ENCODE results near the gene TFB2M.
"Not testable (repeated sequence)": the region's sequence is repeated elsewhere in the genome, so short reads cannot be mapped to it uniquely, and the experiment has no call there.

TFB2M gene

DNA sequence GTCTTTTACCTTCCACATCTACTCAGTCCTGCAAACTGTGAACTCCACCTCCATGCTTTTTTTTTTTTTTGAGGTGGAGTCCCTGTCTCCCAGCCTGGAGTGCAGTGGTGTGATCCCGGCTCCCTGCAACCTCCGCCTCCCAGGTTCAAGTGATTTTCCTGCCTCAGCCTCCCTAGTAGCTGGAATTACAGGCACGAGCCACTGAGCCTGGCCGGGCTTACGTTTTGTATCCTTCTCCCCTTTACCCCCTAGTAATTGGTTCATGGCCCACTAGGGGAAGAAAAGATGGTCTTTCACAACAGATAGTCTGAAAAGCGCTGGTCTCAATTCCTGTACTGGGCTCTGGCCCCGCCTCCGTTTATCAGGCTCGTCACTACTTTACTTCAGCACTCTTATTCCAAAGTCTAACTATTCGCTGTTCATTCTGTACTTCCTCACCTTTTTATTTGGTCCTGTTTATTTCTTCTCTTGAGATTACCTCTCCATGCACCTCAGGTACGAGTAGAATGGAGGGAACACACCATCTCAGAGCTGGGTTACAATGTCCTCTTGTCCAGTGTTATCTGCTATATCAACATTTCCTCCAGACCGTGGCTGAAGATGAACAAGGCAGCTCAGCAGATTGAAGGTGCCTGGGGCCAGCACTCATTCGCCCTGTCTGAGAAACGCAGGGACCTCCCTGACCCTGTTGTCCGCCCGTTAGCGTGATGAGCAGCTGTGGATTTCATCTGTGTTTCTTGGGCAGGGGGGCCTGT is 16.4 kb upstream of the TFB2M start:
- no peak for DNase-seq

DNA sequence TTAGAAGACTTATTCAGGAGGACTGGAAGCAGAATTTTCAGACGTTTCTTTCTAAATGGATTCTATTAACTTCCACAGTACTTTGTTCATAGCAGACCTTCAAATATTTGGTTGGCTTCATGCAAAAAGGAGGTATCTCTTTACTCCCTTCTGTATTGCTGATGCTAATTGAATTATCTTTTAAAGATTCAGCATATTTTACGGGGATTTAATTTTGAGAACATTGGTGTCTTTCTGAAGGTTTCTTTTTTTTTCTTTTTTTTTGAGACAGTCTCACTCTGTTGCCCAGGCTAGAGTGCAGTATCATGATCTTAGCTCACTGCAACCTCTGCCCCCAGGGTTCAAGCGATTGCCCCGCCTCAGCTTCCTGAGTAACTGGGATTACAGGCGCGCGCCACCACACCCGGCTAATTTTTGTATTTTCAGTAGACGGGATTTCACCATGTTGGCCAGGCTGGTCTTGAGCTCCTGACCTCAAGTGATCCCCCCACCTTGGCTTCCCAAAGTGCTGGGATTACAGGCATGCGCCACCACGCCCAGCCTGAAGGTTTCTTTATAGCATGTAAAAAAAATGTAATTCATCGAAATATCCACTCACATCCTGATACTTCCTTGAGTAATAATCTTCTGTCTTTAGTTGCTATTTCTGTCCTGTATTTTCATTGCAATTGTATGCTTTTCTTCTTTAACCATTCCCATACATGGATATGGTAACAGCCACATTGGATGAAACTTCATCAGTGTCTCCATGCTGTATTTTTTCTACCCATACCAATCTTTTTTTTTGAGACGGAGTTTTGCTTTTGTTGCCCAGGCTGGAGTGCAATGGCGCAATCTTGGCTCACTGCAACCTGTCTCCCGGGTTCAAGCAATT is 14.7 kb upstream of the TFB2M start:
- no peak for DNase-seq

DNA sequence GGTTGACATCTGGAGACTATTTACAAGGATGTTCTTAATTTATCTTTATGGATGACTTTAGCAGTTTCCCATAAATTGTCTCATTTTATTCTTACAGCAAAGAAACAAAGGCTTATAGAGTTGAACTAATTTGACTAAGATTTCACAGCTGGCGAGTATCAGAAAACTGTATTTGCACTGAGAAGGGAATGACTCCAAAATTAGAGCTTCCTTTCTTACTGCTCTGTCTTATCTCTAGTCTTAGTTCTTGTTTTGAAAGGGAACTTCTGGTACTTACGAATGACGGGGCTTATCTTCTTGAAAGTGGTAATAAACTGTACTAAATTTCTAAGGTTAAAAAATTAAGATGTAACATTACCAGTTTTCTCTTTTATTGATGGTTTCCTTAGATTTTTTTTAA is 13.8 kb upstream of the TFB2M start:
- DNase-seq, result no peak

DNA sequence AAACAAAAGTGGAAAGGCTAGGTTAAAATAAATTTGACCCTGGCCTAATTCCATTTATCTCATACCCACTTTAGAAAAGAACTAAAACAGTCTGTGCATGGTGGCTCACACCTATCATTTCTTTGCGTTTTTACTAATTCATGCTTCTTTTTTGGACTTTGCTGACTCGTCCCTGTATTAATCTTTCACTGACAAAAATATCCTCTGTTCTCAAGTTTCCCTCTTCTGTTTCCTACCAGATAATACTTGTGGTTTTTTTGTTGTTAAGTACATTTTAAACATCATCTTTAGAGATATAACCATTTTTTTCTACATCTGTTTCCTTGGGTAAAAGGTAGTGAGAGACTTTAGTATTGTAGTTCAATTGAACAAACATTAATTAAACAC is 11.7 kb upstream of the TFB2M start:
- no peak for DNase-seq

DNA sequence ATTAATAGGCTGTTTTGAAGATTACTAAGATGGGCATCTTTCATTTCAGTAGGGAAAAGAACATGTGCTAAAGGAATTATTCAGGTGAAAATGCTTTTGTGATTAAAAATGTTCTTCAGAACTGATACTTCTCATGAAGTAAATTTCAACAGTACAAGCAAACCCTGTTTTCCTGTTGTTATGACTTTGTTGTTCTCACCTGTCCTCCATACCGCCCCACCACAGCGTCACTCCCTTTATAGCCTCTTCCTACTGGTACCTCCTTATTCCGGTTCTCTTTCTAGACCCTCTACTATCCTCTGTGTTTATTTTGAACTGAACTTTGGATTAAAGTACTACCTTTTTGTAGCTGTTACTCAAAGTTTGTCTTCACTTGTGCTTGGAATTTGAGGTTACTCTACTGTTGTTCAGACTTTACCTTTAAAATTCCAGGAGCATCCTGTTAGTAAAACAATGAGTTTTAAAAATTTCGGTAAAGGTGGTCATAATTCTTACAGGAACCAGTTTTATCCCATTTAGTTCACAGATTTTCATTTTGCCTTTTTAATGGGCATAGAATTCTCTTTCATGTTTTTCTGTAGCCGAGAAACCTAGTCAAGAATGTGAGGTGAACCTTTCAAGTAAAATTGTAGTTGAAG is 11.1 kb upstream of the TFB2M start:
- no peak for DNase-seq

DNA sequence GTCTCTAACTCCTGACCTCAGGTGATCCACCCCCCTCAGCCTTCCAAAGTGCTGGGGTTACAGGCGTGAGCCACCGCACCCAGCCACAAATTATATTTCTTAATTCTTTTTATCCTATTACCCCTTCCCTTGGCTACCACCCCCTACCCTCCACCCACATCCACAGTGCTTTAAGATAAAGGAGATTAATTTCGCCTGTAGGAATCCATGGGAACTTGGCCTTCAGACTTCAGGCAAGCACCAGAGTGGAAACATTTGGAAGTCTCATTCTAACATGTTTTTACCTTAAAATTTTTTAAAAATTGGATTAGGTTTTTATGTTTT is 10.6 kb upstream of the TFB2M start:
- no peak for DNase-seq

DNA sequence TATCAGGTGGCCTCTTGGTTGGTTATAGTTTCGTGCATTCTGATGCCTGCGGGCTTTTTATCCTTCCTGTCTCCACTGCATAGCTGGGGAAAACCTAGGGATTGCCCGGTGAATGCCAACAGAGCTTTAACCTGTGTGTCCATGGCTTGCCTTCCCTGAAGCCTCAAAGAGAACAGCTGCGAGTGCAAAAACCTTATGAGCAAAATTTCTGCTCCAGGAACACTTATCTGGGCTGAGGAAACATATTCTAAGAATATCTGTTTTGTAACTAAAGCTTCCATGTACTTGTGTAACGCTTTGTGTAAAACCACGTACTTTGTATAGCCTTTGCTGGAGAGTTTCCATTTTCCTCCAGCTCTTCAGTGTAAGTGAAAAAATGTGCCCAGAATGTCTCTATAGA is 7.4 kb upstream of the TFB2M start:
- DNase-seq, result no peak

DNA sequence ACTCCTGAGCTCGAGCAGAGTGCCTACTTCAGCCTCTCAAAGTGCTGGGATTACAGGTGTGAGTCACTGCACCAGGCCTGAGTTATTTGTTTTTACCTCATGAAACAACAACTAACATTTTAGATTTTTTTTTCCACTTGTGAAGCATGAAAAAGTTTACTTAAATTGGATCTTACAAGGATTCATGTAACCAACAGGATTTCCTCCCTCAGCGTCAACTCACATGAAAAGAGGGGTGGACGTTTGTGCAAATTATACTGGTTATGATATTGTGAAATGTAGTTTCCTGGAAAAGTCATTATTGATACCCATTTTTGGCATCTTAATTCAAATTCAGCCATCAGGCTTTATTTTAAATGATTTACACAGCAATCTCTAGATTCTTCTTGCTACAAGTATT is 6.7 kb upstream of the TFB2M start:
- DNase-seq, result no peak

DNA sequence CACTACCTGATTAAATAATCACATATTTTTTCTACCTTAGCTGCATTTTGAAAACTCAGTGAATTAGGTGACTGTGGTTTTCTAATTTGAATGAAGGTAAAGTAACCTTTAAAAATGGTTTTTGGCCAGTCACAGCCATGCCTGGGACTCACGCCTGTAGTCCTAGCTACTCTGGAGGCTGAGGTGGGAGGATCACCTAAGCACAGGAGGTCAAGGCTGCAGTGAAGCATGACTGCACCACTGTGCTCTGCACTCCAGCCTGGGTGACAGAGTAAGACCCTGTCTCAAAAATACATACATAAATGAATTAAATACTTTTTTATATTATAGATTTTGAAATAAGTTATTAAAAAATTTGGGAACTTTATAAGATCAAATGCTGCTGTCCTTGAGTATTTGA is 5.9 kb upstream of the TFB2M start:
- DNase-seq, result no peak

DNA sequence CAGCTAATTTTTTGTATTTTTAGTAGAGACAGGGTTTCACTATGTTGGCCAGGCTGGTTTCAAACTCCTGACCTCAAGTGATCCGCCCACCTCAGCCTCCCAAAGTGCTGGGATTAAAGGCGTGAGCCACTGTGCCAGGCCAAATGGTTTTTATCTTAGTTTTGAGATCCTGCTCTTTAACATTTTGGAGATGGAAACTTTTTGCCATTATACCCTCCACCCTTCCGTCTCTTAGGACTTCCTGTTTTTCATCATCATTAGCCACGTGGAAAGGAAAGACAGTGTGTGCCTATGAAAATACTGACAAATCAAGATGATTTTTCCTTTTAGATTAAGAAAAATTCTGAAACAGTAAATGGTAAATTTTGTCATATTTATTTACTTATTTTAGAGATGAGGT is 5.2 kb upstream of the TFB2M start:
- DNase-seq, result not testable (repeated sequence)

DNA sequence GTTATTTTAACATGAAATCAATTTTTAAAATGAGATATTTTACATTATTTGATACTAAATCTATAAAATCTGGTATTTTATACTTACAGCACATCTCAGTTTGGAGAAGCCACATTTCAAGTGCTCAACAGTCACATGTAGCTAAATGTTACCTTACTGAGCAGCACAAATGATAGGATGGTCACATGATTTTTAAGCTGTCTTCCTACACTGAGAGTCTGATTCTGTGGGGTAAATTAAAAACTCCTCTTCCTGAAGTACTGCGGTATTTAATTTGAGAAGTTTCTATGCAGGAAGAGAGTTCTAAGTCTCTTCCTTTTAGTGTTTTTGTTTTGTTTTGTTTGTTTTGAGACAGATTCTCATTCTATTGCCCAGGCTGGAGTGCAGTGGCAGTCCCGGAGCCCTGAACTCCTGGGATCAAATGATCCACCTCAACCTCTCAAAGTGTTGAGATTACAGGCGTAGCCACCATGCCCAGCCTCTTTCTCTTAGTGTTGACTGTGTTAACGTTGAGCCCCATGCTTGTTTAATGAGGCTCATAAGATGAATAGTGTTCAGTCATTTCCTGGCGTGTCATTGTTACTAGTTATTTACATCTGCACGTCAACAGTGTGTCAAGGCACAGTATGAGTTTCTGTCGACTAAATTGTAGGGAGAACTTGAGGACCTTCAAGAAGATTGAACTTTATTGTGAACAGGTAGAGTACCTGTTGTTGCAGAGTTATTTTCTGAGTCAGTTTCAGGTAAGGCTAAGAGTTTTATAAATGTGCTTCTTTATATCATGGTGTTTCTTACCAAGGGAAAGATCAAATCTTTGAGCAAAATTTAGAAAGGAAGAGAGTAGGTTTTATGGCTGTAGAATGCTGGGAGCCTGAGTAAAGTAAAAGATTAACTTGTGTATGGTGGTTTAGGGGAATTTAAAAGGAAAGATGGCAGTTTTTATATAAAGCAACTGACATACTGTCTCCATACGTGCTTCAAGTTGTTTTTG is 3.5 kb upstream of the TFB2M start:
- no peak for DNase-seq

DNA sequence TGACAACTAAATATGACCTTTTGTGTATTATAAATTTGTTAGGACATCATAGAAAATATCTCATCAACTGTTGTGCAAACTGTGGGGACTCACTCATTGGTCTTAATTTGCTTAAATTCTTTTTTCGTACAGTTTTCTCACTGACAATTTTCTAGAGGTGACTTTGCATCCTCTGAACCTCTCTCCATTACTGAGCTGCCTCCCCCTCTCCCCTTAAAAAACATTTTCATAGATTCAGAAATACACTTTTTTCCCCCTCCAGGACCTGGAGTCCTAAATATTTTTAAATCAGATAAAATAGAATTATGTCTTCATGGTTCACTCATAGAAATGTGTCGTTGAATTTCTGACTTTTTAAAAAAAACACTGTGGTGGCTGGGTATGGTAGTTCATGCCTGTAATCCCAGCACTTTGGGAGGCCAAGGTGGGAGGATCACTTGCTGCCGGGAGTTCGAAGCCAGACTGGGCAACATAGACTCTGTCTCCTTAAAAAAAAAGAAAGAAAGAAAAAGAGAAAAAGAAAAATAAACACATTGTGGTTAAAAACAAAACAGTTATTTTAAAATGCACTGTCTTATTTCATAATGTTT is 1.7 kb upstream of the TFB2M start:
- no peak for DNase-seq

DNA sequence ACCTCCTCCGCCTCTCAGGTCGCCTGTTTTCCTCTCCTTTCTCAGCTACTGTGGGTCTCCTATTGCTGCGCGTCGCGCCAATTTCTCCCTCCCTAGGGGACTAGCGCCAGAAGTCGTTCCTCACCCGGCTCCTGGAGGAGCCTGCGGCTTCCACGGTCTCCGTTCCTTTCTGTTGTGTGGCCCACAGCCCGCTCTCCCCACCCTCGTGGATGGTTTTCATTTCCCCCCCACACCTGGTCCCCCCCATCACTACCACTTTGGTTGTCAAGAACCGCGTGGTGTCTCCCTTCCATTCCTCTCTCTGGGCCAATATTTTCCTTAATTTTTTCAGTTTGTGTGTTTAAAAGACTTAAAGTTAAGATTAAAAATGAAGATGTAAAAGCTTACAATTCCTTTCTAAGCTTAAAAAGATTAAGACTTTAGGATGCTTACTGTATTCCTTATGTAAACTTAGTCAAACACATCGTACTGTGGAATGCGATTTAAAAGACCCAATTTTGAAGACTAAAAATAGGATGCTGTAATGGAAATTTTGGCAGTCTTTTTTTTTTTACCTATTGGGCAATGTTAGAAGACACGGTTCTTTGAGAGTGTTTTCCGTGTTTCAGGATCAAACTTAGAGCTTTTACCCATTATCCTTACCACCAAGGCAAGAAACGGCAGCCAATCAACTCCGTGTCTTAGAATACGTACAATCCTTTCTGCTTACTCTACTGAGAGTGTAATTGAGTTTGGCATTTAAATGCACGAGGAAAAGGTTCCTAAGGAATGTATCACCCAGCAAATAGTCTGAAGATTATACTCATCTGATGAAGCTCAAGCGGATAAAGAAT is 968 bp upstream of the TFB2M start:
- no peak for DNase-seq

DNA sequence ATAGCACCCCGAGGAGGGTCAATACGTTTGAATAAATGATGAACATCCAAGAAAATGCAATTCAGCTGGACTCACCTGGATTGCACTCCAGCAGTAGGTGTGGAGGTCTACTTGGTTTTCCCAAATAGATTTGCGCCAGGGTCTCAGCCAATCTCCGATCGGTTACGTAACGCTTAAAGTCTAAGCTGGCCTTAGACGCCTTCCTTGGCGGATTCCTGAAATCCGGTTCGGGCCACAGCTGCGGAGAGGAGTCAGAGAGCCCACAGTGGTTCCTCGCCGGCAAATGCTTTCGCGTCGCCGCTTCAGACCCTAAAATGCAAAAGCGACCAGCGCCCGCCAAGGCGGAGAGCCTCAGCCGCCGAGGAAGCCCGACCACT is 322 bp downstream of the TFB2M start:
- no peak for DNase-seq

DNA sequence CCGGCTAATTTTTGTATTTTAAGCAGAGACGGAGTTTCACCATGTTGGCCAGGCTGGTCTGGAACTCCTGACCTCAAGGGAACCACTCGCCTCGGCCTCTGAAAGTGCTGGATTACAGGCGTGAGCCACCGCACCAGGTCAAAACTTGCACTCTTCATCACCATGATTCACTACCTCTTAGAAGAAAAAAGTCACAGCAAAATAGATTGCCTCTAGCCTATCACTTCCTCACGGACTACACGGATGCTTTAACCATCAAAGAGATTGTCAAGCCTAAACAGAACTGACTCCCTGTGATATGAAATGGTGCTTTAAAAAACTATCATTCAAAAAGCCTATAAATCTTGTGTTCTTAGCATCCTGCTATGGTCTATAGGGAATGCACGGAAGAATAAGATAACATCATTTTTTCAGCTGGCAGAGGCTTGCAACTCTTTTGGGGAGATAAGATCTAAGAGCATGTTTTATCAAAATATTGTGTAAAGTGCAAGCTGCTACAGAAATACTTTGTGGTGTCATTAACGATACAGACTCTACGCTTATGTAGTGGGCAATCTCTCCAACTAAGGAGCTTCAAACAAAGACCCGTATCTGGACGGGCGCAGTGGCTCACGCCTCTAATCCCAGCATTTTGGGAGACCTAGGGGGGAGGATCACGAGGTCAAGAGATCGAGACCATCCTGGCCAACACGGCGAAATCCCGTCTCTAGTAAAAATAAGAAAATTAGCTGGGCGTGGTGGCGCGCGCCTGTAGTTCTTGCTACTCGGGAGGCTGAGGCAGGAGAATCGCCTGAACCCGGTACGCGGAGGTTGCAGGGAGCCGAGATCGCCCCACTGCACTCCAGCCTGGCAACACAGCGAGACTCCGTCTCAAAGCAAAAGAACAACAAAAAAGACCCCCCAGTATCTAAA is 966 bp downstream of the TFB2M start:
- no peak for DNase-seq

DNA sequence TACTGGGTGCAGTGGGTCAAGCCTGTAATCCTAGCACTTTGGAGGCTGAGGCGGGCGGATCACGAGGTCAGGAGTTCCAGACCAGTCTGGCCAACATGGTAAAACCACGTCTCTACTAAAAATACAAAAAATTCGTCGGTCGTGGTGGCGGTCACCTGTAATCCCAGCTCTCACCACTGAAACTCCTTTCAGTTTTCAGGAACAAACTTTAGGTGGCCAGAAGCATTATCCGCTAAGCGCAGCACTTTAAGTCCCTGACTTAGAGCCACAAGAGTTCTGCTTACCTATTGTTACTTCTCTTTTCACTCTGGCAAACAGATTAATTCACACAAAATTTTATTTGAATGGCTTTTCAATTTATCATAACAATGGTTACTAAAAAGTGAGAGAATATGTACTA is 5.2 kb downstream of the TFB2M start:
- DNase-seq, result not testable (repeated sequence)

DNA sequence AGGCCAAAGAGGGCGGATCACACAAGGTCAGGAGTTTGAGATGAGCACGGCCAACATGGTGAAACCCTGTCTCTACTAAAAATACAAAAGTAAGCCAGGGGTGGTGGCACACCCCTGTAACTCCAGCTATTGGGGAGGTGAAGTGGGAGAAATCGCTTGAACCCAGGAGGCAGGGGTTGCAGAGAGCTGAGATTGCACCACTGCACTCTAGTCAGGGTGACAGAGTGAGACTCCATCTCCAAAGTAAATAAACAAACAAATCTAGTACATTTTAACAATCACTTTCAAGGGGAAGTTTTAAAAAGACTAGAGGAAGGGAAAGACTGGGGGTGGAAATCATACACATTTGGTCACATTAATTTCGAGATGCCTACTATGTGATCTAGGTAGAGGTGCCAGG is 6.8 kb downstream of the TFB2M start:
- no peak for DNase-seq

DNA sequence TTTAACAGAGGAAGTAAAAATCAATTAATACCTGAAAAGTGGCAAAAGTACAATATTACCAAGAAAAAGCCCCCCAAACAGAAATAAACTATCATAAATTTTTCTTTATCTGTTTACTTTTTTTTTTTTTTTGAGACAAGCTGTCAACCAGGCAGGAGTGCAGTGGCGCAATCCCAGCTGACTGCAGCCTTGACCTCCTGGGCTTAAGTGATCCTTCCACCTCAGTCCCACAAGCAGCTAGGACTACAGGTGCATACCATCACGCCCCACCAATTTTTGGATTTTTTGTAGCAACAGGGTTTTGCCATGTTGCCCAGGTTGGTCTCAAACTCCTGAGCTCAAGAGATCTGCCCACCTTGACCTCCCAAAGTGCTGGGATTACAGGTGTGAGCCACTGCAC is 8.0 kb downstream of the TFB2M start:
- no peak for DNase-seq

DNA sequence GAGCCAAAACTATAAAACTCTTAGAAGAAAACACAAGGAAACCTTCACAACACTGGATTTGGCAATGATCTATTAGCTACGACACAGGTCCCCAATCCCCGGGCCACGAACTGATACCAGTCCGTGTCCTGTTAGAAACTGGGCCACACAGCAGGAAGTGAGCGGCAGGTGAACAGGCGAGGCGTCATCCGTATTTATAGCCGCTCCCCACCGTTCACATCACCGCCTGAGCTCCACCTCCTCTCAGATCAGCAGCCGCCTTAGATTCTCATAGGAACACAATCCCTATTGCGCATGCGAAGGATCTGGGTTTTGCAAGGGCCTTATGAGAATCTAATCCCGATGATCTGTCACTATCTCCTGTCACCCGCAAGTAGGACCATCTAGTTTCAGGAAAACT is 11.9 kb downstream of the TFB2M start:
- DNase-seq, result no peak

DNA sequence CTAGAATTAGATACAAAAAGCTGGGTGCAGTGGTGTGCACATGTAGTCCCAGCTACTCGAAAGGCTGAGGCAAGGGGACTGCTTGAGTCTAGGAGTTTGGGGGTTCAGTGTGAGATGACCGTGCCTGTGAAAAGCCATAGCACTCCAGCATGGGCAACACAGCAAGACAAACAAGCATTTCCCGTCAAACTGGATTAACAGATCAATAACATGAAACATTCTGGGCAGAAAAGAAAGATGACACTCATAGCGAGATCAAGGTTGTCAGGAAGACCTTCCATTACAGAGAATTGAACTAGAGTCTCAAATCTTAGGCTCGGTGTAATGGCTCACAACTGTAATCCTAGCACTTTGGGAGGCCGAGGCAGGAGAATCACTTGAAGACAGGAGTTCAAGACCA is 14.0 kb downstream of the TFB2M start:
- no peak for DNase-seq

DNA sequence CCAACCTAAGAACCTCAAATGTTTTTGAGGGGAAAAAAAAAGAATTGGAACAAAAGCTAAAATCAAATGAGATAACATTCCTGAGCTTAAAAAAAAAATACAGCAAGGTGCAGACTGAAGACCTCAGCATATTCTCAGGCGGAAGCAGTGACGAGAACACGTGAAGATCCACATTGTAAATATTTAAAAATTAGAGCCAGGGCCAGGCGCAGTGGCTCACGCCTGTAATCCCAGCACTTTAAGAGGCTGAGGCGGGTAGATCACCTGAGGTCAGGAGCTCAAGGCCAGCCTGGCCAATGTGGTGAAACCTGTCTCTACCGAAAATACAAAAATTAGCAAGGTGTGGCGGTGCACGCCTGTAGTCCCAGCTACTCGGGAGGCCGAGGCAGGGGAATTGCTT is 15.7 kb downstream of the TFB2M start:
- no peak for DNase-seq

Measured in NCI-H187 (cell line).